Heart left ventricle (tissue), 16 donors: ENCODE results near the gene WWC1. TPM values are rescaled to one million over a fixed set of nuclear protein-coding genes. Genes with fewer than 3 reads are reported as not detected.

Experiments
- ATAC-seq, 4 donors: fragments of 200-7000 bp; cut with Tn5 transposase; one replicate each; pipeline ENCODE4 v1.9.1; 2020 to 2022; ENCODE audit warnings: moderate library complexity in 4 of 4, mild to moderate bottlenecking in 3 of 4, moderate number of reproducible peaks in 1 of 4
- DNase-seq, 5 donors: peaks; one replicate each; pipeline ENCODE4 v3.0.0-alpha.2; 2020
- H3K27ac ChIP-seq, 12 donors: fragments of 200-600 bp; sonication (generic) in 4 of 12; one replicate each; pipeline versions ENCODE4 v1.5.0 to v1.8.0; 2016 to 2022; ENCODE audit warnings: mild to moderate bottlenecking in 2 of 12
- H3K27me3 ChIP-seq, 9 donors: fragments of 200-600 bp; sonication (generic) in 2 of 9; one replicate each; pipeline versions ENCODE4 v1.5.1 to v1.8.0; 2016 to 2022; ENCODE audit warnings: mild to moderate bottlenecking in 3 of 9
- H3K36me3 ChIP-seq, 9 donors: fragments of 200-600 bp; sonication (generic) in 2 of 9; one replicate each; pipeline versions ENCODE4 v1.5.0 to v1.8.0; 2018 to 2022; ENCODE audit warnings: mild to moderate bottlenecking in 2 of 9
- H3K4me1 ChIP-seq, 12 donors: fragments of 200-600 bp; sonication (generic) in 4 of 12; one replicate each; pipeline versions ENCODE4 v1.5.0 to v1.8.0; 2016 to 2022; ENCODE audit warnings: mild to moderate bottlenecking in 3 of 12
- H3K4me3 ChIP-seq, 12 donors: fragments of 200-600 bp; sonication (generic) in 4 of 12; one replicate each; pipeline versions ENCODE4 v1.5.0 to v1.8.0; 2017 to 2022; ENCODE audit warnings: mild to moderate bottlenecking in 9 of 12, moderate library complexity in 4 of 12
- H3K9me3 ChIP-seq, 12 donors: fragments of 200-600 bp; sonication (generic) in 4 of 12; one replicate each; pipeline versions ENCODE4 v1.5.0 to v1.8.0; 2016 to 2022; ENCODE audit warnings: mild to moderate bottlenecking in 1 of 12
- POLR2A ChIP-seq, 2 donors: fragments of 450-650 bp; IDR thresholded peaks; one replicate each; pipeline ENCODE4 v1.6.1; 2017; ENCODE audit warnings: antibody characterized with exemption in 2 of 2, mild to moderate bottlenecking in 2 of 2, moderate library complexity in 2 of 2
- WGBS, 4 donors: extraction: QIAGEN DNeasy Blood & Tissue Kit in 2 of 4; methylation state at CpG; one replicate each; pipeline versions ENCODE4 v1.1.5 to v1.1.7; 2013 to 2018; 5-methylcytosine and 5-hydroxymethylcytosine counted together
- intact Hi-C, 10 donors: fragments of 100-400 bp; cut with DNase I; formaldehyde crosslinking; loops; one replicate each; pipeline versions ENCODE4 v1.11.1 to v1.14.2; 2022
- polyA plus RNA-seq, 2 donors: library from polyadenylated mRNA; stranded (reverse); fragments of 200-250 nt; gene quantifications; one replicate each; pipeline ENCODE4 v1.2.3, GENCODE V29; 2013
- total RNA-seq, 9 donors: library from RNA; depleted of rRNA in 2 of 9; stranded (reverse); fragments of >200 nt in 2 of 9; fragmentation: NEBNext Ultra II Directional in 3 of 9; extraction: Animal tissue kit (Norgen Biotek cat#: 25700) in 3 of 9; gene quantifications; one replicate each; pipeline versions ENCODE4 v1.1.0 to v1.2.4, GENCODE V29; 2016 to 2023
- TF ChIP-seq, protein P1 (sequence below), 12 donors: fragments of 200-600 bp; sonication (generic) in 4 of 12; IDR thresholded peaks; one replicate each; pipeline versions ENCODE4 v1.5.0 to v1.8.0; 2018 to 2022; ENCODE audit warnings: antibody characterized with exemption in 12 of 12, mild to moderate bottlenecking in 5 of 12
- donor health status: ischemic (EF 13 %, LVEDD 7.1; RV severe dilation, severe dysfunction).
- donor health status: healthy with polysubstance abuse.
- donor health status: DM: no; HTN: yes; CAD: no.
- donor health status: DM: no; HTN: no; CAD: no.
- donor health status: ischemic (EF 25% LVEDD 6.9; RV normal size, moderate dysfunction).
- donor health status: ischemic (EF 25% LVEDD 5.7; RV mildly dilated, moderate dysfunction).
- donor health status: healthy.
- donor health status: DM: yes; HTN: yes; CAD: no.
- donor health status: ischemic (EF 35%, LVEDD 5.7; RV mildly dilated, moderate dysfunction).
- donor health status: nonischemic (EF 11% LVEDD 7.7; RV severe dilation, severe dysfunction).
- donor health status: DM: yes; HTN: yes; CAD: no.
- donor health status: PGD.
- donor health status: ischemic (EF 29% LVEDD 5.4; RV normal size, mild dysfunction).
- donor health status: nonischemic (EF 23%, LVEDD 6.1; RV moderate dilation, normal function).

Gene WWC1
- total and polyA plus RNA-seq, 11 donors, result 0.23 to 21.5 (median 1.7) TPM

DNA sequence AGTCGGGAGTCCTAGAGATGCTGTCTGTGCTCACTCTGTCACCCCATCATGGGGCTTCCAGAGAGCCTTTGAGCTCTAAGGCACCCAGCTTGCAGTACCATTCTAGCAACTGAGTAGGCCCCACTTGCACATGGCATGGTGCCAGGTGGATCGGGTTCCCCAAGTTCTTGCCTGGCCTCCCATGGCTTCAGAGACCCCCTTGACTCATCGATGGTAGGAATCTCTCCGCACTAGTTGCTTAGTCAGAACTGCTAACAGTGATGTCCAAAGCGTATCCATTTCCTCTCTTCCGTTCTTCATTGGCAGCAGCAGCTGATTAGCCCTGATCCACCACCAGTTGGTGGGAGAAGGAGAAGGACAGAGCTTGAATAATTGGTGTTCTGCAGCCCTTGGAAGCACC is 124.5 kb downstream of the WWC1 start:
- intact Hi-C loops, result no loop called here
- no peaks in the 10 kb centered on the region for H3K27me3 ChIP-seq
- no peak overlapping the region for H3K4me3 ChIP-seq
- peaks cover 0 to 5% (median 0%) of the 10 kb centered on the region in 12 donors for H3K4me1 ChIP-seq
- H3K9me3 ChIP-seq, result no peaks in the 10 kb centered on the region
- no peak overlapping the region for H3K27ac ChIP-seq
- no peaks in the 10 kb centered on the region for H3K36me3 ChIP-seq
- no peak for ATAC-seq
- TF ChIP-seq POLR2A (IDR thresholded peaks at IDR 0.05), result no peak
- TF ChIP-seq, protein P1, sequence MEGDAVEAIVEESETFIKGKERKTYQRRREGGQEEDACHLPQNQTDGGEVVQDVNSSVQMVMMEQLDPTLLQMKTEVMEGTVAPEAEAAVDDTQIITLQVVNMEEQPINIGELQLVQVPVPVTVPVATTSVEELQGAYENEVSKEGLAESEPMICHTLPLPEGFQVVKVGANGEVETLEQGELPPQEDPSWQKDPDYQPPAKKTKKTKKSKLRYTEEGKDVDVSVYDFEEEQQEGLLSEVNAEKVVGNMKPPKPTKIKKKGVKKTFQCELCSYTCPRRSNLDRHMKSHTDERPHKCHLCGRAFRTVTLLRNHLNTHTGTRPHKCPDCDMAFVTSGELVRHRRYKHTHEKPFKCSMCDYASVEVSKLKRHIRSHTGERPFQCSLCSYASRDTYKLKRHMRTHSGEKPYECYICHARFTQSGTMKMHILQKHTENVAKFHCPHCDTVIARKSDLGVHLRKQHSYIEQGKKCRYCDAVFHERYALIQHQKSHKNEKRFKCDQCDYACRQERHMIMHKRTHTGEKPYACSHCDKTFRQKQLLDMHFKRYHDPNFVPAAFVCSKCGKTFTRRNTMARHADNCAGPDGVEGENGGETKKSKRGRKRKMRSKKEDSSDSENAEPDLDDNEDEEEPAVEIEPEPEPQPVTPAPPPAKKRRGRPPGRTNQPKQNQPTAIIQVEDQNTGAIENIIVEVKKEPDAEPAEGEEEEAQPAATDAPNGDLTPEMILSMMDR (IDR thresholded peaks at IDR 0.05), result no peak
- 76 to 92% (median 85%) methylated on average over 5 to 6 of the region's 6 CpGs for WGBS, 4 donors
- DNase-seq, result no peak

GRCh38 chr5:168417731-168418429 is 126.4 kb downstream of the WWC1 start:
- H3K9me3 ChIP-seq, result no peaks in the 10 kb centered on the region
- WGBS, 4 donors, result 60 to 76% (median 67%) methylated on average over 10 of the region's 10 CpGs
- DNase-seq, result peak in 2 of 5 donors; percentile 18 to 47
- no peaks in the 10 kb centered on the region for H3K36me3 ChIP-seq
- peak; percentile 62 to 87 (median 65) for ATAC-seq
- no peaks in the 10 kb centered on the region for H3K27me3 ChIP-seq
- intact Hi-C loops, result no loop called here
- H3K27ac ChIP-seq, result no peak overlapping the region
- no peak overlapping the region for H3K4me3 ChIP-seq
- peaks cover 0 to 5% (median 0%) of the 10 kb centered on the region in 12 donors for H3K4me1 ChIP-seq
- no peak for TF ChIP-seq POLR2A (IDR thresholded peaks at IDR 0.05)
- TF ChIP-seq, protein P1 (IDR thresholded peaks at IDR 0.05), result no peak

DNA sequence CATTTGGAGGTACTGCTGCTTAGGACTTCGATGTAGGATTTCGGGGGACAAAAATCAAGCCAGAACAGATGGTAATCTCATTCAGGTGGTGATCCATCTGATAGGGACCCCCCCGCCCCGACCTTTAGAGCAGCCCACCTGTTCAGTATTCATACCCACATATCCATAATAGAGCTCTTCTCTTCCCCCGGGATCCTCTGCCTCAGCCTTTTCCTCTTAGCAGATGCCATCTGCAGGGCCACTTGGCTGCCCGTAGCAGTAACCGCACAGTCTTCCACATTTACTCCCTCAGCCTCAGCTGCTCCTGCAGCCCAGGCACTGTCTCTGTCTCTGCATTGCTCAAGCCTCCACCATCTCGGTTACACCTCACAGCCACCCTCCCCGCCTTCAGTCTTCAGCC is 129.0 kb downstream of the WWC1 start:
- TF ChIP-seq, protein P1 (IDR thresholded peaks at IDR 0.05), result no peak
- TF ChIP-seq POLR2A (IDR thresholded peaks at IDR 0.05), result no peak
- WGBS, 4 donors, result 87 to 91% (median 89%) methylated on average over 9 of the region's 9 CpGs
- Histone ChIP-seq H3K4me3 (no peak overlapping the region), H3K36me3 (no peaks in the 10 kb centered on the region), H3K9me3 (no peaks in the 10 kb centered on the region), H3K27me3 (no peaks in the 10 kb centered on the region), H3K27ac (no peak overlapping the region), H3K4me1 (peaks cover 0 to 5% (median 0%) of the 10 kb centered on the region in 12 donors)
- DNase-seq (no peak), ATAC-seq (no peak)
- intact Hi-C loops, result no loop called here

GRCh38 chr5:168422431-168422830 is 131.0 kb downstream of the WWC1 start:
- no peak for TF ChIP-seq POLR2A (IDR thresholded peaks at IDR 0.05)
- TF ChIP-seq, protein P1 (IDR thresholded peaks at IDR 0.05), result no peak
- no peaks in the 10 kb centered on the region for H3K9me3 ChIP-seq
- DNase-seq (no peak), ATAC-seq (no peak)
- intact Hi-C loops, result no loop called here
- H3K4me1 ChIP-seq, result peaks cover 0 to 5% (median 0%) of the 10 kb centered on the region in 12 donors
- no peaks in the 10 kb centered on the region for H3K36me3 ChIP-seq
- H3K27ac ChIP-seq, result no peak overlapping the region
- no peak overlapping the region for H3K4me3 ChIP-seq
- WGBS, 4 donors, result 74 to 88% (median 82%) methylated on average over 4 of the region's 4 CpGs
- no peaks in the 10 kb centered on the region for H3K27me3 ChIP-seq
